Fibroblast of lung (primary cell): ENCODE results near the gene SEC16A. TPM values are rescaled to one million over a fixed set of nuclear protein-coding genes. Genes with fewer than 3 reads are reported as not detected.

ENCODE experiments used
- DNase-seq, 2 donors: peaks; one replicate each; pipeline versions ENCODE4 v3.0.0 to v3.0.0-alpha.2; 2010; ENCODE audit warnings: low read depth in 2 of 2
- H2AFZ ChIP-seq: 2 replicates; pipeline ENCODE4 v1.5.1; 2012; ENCODE audit warnings: low read length, control low read depth, inconsistent platforms
- H3K27ac ChIP-seq: 2 replicates; pipeline ENCODE4 v1.5.1; 2011; ENCODE audit warnings: low read length, control low read depth; ENCODE audit not compliant: insufficient read depth
- H3K27me3 ChIP-seq: 2 replicates; pipeline ENCODE4 v1.5.1; 2011; ENCODE audit warnings: mild to moderate bottlenecking, low read length; ENCODE audit not compliant: control insufficient read depth, insufficient read depth
- H3K36me3 ChIP-seq: 2 replicates; pipeline ENCODE4 v1.5.1; 2011; ENCODE audit warnings: low read length; ENCODE audit not compliant: control insufficient read depth, insufficient read depth
- H3K4me1 ChIP-seq: 2 replicates; pipeline ENCODE4 v1.5.1; 2011; ENCODE audit warnings: low read length; ENCODE audit not compliant: control insufficient read depth, insufficient read depth; ENCODE audit errors: extremely low read depth
- H3K4me2 ChIP-seq: 2 replicates; pipeline ENCODE4 v1.5.1; 2011; ENCODE audit warnings: low read length, control low read depth; ENCODE audit not compliant: insufficient read depth; ENCODE audit errors: extremely low read depth
- H3K4me3 ChIP-seq, 4 experiments: fragments of 200-600 bp in 1 of 4; sonication (generic) in 1 of 4; replicated peaks in 1 of 4; 2 replicates each; pipeline ENCODE4 v1.5.1; 2011 to 2016; ENCODE audit warnings: low read length in 4 of 4, low read depth in 3 of 4, mild to moderate bottlenecking in 3 of 4, control low read depth in 2 of 4, inconsistent platforms in 1 of 4, mixed read lengths in 1 of 4; ENCODE audit not compliant: insufficient read depth in 1 of 4; ENCODE audit errors: control extremely low read depth in 1 of 4
- H3K79me2 ChIP-seq: 2 replicates; pipeline ENCODE4 v1.5.1; 2012; ENCODE audit warnings: mild to moderate bottlenecking, low read length, inconsistent platforms; ENCODE audit not compliant: control insufficient read depth, insufficient read depth
- H3K9ac ChIP-seq: 2 replicates; pipeline ENCODE4 v1.5.1; 2011; ENCODE audit warnings: mild to moderate bottlenecking, low read length, control low read depth; ENCODE audit not compliant: insufficient read depth
- H3K9me3 ChIP-seq: 2 replicates; pipeline ENCODE4 v1.5.1; 2012; ENCODE audit warnings: low read depth, low read length; ENCODE audit not compliant: control insufficient read depth, insufficient read depth
- H4K20me1 ChIP-seq: 2 replicates; pipeline ENCODE4 v1.5.1; 2011; ENCODE audit warnings: low read length; ENCODE audit not compliant: control insufficient read depth, insufficient read depth; ENCODE audit errors: extremely low read depth
- CTCF ChIP-seq, 2 donors: IDR thresholded peaks in 1 of 2; conservative IDR thresholded peaks in 1 of 2; 1 replicate in 1 of 2; 2 replicates in 1 of 2; pipeline ENCODE4 v1.5.1; 2011 to 2012; ENCODE audit warnings: low read length in 2 of 2, control low read depth in 1 of 2, inconsistent platforms in 1 of 2, low read depth in 1 of 2, mild to moderate bottlenecking in 1 of 2
- EZH2 ChIP-seq: IDR thresholded peaks from 2 replicates; pipeline ENCODE4 v1.5.1; 2012; ENCODE audit warnings: low read length, control low read depth, mild to moderate bottlenecking; ENCODE audit errors: missing control alignments
- polyA plus RNA-seq, 2 donors: library from polyadenylated mRNA; depleted of rRNA in 1 of 2; stranded (reverse) in 1 of 2; unstranded in 1 of 2; fragments of >200 nt; gene quantifications; 2 replicates each; pipeline ENCODE4 v1.2.1, GENCODE V29; 2011 to 2012; ENCODE audit warnings: missing spikeins in 1 of 2
- total RNA-seq: library from RNA; depleted of rRNA; stranded (reverse); fragments of >200 nt; gene quantifications from 2 replicates; pipeline ENCODE4 v1.2.1, GENCODE V29; 2014

Gene SEC16A
- total and polyA plus RNA-seq, 2 donors (not counting 1 experiment from before 2014, with no cell fraction given) = 17.8 to 23.9 TPM

- Histone ChIP-seq H3K36me3 (peaks cover 31% of the 10 kb centered on the region), H3K79me2 (no peaks in the 10 kb centered on the region), H3K27me3 (no peaks in the 10 kb centered on the region), H3K27ac (no peak overlapping the region), H2AFZ (no peak overlapping the region), H3K4me3 (no peak overlapping the region), H3K9ac (no peak overlapping the region), H3K9me3 (no peaks in the 10 kb centered on the region), H3K4me2 (no peak overlapping the region), H4K20me1 (no peaks in the 10 kb centered on the region), H3K4me1 (no peaks in the 10 kb centered on the region)
- TF ChIP-seq CTCF (conservative IDR thresholded peaks at IDR 0.05 in 1 of 2, IDR thresholded peaks at IDR 0.05 in 1 of 2; ENCODE audit: low read depth in 1 of 2, low read length in 2 of 2) (no peak), EZH2 (no peak)
- no peak for DNase-seq
Observed at GRCh38 chr9:136423432-136424146, 59.3 kb downstream of the SEC16A start.

DNA sequence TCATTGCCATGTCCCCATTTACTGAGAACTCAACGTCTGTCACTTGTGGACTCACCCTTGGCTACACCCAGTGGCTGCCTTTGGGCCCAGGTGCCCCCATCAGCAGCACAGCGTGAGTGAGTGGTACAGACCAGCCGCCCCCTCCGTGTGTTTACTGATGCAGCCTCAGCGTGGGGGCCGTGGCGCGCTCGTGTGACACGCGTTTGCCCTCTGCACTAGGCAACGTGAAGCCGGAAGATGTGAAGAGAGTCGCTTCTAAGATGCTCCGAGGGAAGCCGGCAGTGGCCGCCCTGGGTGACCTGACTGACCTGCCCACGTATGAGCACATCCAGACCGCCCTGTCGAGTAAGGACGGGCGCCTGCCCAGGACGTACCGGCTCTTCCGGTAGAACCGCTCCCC lies 60.0 kb downstream of the SEC16A start:
- no peaks in the 10 kb centered on the region for H3K4me1 ChIP-seq
- no peak for TF ChIP-seq CTCF (conservative IDR thresholded peaks at IDR 0.05 in 1 of 2, IDR thresholded peaks at IDR 0.05 in 1 of 2; ENCODE audit: low read depth in 1 of 2, low read length in 2 of 2)
- TF ChIP-seq EZH2 = no peak

GRCh38 chr9:136421791-136422190 lies 61.0 kb downstream of the SEC16A start:
- Histone ChIP-seq H3K9me3 (no peaks in the 10 kb centered on the region), H3K36me3 (peaks cover 45% of the 10 kb centered on the region), H3K27ac (no peak overlapping the region), H3K79me2 (no peaks in the 10 kb centered on the region), H4K20me1 (no peaks in the 10 kb centered on the region), H3K4me2 (no peak overlapping the region), H3K9ac (no peak overlapping the region), H3K4me1 (no peaks in the 10 kb centered on the region), H2AFZ (no peak overlapping the region), H3K27me3 (no peaks in the 10 kb centered on the region), H3K4me3 (no peak overlapping the region)
- TF ChIP-seq EZH2 (no peak), CTCF (conservative IDR thresholded peaks at IDR 0.05 in 1 of 2, IDR thresholded peaks at IDR 0.05 in 1 of 2; ENCODE audit: low read depth in 1 of 2, low read length in 2 of 2) (no peak)
- no peak for DNase-seq

More for the DNA sequence above, 60.0 kb downstream of the SEC16A start:
- no peak overlapping the region for H3K4me3 ChIP-seq
- H3K27ac ChIP-seq = no peak overlapping the region
- no peaks in the 10 kb centered on the region for H3K27me3 ChIP-seq
- H3K4me2 ChIP-seq = no peak overlapping the region
- no peak for DNase-seq
- H3K79me2 ChIP-seq = no peaks in the 10 kb centered on the region
- no peaks in the 10 kb centered on the region for H3K9me3 ChIP-seq
- no peak overlapping the region for H2AFZ ChIP-seq
- no peak overlapping the region for H3K9ac ChIP-seq
- H3K36me3 ChIP-seq = peaks cover 39% of the 10 kb centered on the region
- H4K20me1 ChIP-seq = no peaks in the 10 kb centered on the region
